Suprapubic skin (tissue), 4 donors: ENCODE results near the gene ANKRD22.

ENCODE experiments used
- CTCF ChIP-seq, 2 donors: fragments of 200-600 bp in 1 of 2; fragments of 450-650 bp in 1 of 2; sonication (generic) in 1 of 2; IDR thresholded peaks; one replicate each; pipeline ENCODE4 v1.5.1; 2016 to 2019; ENCODE audit warnings: antibody characterized with exemption in 2 of 2, mild to moderate bottlenecking in 1 of 2, moderate library complexity in 1 of 2
- POLR2A ChIP-seq, 2 donors: fragments of 450-650 bp; IDR thresholded peaks; one replicate each; pipeline ENCODE4 v1.6.1; 2017; ENCODE audit warnings: antibody characterized with exemption in 2 of 2, mild to moderate bottlenecking in 2 of 2, moderate library complexity in 2 of 2
- POLR2AphosphoS5 ChIP-seq, 3 donors: sonication (generic); formaldehyde crosslinking; IDR thresholded peaks; one replicate each; pipeline ENCODE4 v1.6.1; 2017; ENCODE audit warnings: antibody characterized with exemption in 3 of 3

DNA sequence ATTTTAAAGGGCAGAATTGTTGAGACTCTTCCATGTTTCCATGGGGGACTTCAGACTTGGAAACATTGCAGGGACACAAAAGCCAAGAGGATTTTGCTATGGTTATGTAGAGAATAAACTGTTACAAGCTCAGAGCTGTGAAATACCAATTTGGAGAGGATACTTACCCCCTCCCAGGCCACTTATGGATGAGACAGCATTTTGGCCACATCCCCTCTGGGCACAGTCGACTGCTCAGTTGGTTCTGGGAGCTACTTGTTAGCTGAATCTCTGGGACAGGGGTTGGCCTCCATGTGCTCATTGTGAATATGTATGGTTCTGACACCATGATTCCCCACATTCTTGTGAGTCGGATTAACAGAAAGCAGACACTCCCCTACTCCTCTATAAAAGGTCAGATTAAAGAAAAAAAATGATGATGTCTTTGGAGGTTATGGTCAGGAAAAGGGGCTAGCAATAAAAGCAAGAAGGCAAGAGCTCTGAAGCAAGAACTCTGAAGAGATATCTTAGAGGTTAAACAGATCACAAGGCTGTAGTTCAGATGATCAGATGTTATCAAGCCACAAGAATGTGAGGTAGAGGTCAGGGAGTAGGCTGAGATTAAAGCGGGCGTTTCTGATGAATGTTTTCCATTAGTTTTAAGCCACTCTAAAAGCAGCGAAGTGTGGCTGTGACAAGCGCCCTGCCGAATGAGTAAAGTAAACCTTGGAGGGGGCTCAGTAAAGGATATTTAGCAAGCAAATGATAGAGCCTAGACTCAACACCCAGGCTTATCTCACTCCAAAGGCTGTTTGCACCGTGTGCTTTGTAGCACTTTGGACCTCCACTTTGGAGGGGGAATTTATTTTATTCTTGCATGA, 45.6 kb upstream of the ANKRD22 start:
- TF ChIP-seq CTCF (IDR thresholded peaks at IDR 0.05), result no peak
- no peak for TF ChIP-seq POLR2A (IDR thresholded peaks at IDR 0.05)
- TF ChIP-seq POLR2AphosphoS5 (IDR thresholded peaks at IDR 0.05), result no peak
